Urinary bladder (tissue), 4 donors: ENCODE measurements around the gene TRIM26. TPM values are rescaled to one million over a fixed set of nuclear protein-coding genes. Genes with fewer than 3 reads are reported as not detected.

Source experiments
- DNase-seq: peaks from one replicate; pipeline ENCODE4 v3.0.0-alpha.2; 2015; ENCODE audit errors: extremely low spot score
- H3K27ac ChIP-seq: one replicate; pipeline ENCODE4 v1.5.1; 2013; ENCODE audit warnings: low read depth, mild to moderate bottlenecking, moderate library complexity
- H3K36me3 ChIP-seq: one replicate; pipeline ENCODE4 v1.6.1; 2013; ENCODE audit warnings: mild to moderate bottlenecking, moderate library complexity; ENCODE audit not compliant: insufficient read depth
- H3K4me1 ChIP-seq: one replicate; pipeline ENCODE4 v1.6.1; 2013; ENCODE audit warnings: mild to moderate bottlenecking, moderate library complexity; ENCODE audit not compliant: insufficient read depth
- H3K4me3 ChIP-seq: one replicate; pipeline ENCODE4 v1.5.1; 2013; ENCODE audit warnings: low read depth, low read length
- WGBS: extraction: QIAGEN DNeasy Blood & Tissue Kit; methylation state at CpG from one replicate; pipeline ENCODE4 v1.1.7; 2013; 5-methylcytosine and 5-hydroxymethylcytosine counted together
- polyA plus RNA-seq: library from polyadenylated mRNA; stranded (reverse); fragments of 200-250 nt; gene quantifications from one replicate; pipeline ENCODE4 v1.2.3, GENCODE V29; 2013
- total RNA-seq: library from RNA; depleted of rRNA; stranded (reverse); fragments of >200 nt; gene quantifications from one replicate; pipeline ENCODE4 v1.2.3, GENCODE V29; 2014
- donor health status: healthy with polysubstance abuse.
- donor health status: healthy.

TRIM26 gene
- total and polyA plus RNA-seq, 2 donors: 13.6 to 35.8 TPM

GRCh38 chr6:30158475-30159040 is 54.6 kb downstream of the TRIM26 start:
- H3K4me3 ChIP-seq: no peak overlapping the region
- no peak overlapping the region for H3K27ac ChIP-seq
- no peak for DNase-seq
- WGBS: 67% methylated on average over 3 of the region's 3 CpGs
- H3K4me1 ChIP-seq: no peaks in the 10 kb centered on the region
- H3K36me3 ChIP-seq: no peaks in the 10 kb centered on the region

DNA sequence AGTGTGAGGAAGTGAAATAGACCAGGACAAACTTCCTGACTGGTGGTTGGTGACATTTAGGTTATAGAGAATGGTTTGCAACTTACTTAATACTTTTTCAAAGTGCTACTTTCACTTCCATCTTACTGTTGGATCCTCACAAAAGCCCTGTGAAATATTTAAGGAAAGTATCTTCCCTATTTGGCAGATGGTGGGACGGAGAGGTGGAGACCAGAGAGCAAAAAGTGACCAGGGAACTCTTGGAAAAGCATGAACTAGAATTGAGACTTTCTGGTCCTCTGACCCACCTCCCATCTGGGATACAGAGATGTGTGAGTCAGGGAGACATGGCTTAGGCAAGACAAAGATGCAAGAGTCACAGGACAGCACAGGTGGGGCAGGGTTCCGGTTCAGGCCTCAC is 55.2 kb downstream of the TRIM26 start:
- DNase-seq: no peak
- H3K4me1 ChIP-seq: no peaks in the 10 kb centered on the region
- no peak overlapping the region for H3K4me3 ChIP-seq
- H3K36me3 ChIP-seq: no peaks in the 10 kb centered on the region
- H3K27ac ChIP-seq: no peak overlapping the region
- WGBS: 83% methylated on average over 2 of the region's 2 CpGs

DNA sequence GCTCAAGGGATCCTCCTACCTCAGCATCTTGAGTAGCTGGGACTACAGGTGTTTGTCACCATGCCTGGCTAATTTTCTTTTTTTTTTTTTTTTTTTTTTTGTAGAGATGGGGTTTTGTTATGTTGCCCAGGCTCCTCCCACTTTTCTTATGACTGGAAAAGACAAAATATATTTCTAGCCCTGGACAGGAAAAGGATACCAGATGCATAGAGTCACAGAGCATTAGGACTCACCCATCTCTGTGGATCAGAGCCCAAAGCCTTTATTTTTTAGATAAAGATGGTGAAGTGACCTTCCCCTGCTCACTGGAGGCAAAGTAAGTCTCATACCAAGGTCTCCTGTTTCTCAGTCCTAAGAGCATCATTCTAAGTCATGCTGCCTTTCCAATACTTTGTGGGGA is 55.6 kb downstream of the TRIM26 start:
- Histone ChIP-seq H3K4me1 (no peaks in the 10 kb centered on the region), H3K4me3 (no peak overlapping the region), H3K36me3 (no peaks in the 10 kb centered on the region), H3K27ac (no peak overlapping the region)
- no peak for DNase-seq

DNA sequence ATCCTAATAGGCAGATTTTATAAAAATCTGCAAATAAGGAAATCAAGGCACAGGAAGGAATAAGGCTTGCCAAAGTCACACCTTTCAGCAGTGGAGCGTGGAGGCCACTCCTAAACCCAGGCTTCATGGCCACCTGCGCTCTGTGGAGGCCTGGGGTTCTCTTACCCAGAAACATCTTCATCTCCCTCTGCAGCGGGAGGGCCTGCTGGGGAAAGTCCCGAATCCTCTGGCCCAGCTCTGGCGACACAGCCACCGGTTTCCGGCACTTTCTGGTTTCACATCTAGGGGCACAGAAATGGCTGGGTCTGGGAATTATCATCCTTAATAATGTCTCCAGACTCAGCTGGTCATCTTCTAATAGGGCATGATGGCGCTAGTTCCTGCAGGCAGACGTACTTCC is 56.4 kb downstream of the TRIM26 start:
- no peak overlapping the region for H3K27ac ChIP-seq
- H3K4me1 ChIP-seq: no peaks in the 10 kb centered on the region
- H3K4me3 ChIP-seq: no peak overlapping the region
- H3K36me3 ChIP-seq: no peaks in the 10 kb centered on the region
- WGBS: 91% methylated on average over 9 of the region's 9 CpGs
- DNase-seq: no peak

GRCh38 chr6:30156262-30156599 is 57.0 kb downstream of the TRIM26 start:
- Histone ChIP-seq H3K27ac (no peak overlapping the region), H3K4me1 (no peaks in the 10 kb centered on the region), H3K36me3 (no peaks in the 10 kb centered on the region), H3K4me3 (no peak overlapping the region)
- WGBS: 32% methylated on average over 4 of the region's 4 CpGs
- DNase-seq: no peak

GRCh38 chr6:30155520-30156261 is 57.5 kb downstream of the TRIM26 start:
- no peak overlapping the region for H3K4me3 ChIP-seq
- no peak for DNase-seq
- WGBS: 84% methylated on average over 2 of the region's 2 CpGs

DNA sequence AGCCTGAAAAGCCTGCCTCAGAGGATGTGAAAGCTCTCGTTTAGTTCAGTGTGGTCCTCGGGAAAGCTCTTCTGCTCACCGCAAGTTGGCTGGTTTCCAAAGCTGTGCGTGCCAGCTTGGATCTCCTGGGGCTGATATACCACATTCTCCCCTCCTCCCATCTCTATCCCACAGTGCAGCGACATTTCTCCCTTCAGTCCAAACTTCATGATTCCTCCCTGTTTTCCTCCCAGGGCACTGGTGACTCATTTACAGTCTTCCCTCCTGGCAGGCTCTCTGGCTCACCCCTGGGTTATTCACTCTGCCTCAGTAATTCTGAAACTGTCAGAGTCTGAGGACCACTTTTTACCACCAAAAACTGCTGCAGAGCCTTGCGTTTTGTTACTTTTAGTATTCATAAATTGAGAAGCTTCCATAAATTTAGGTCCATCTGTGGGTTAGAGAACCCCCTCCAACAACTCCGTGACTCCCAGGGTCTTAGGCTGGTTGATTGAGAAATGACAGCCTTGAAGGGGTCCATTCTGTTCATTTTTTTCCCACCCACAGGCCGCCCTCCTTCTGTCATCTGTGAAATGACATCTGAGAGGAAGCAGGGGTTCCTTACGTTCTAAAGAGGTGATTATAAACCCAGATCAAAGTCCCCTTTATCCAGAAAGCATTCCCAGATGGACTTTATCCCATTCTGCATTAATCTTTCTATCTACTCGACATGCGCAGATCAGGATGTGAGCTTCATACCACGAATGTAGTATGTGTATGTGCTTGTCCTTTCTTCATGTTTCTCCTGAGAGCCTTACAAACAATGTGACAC is 58.3 kb downstream of the TRIM26 start:
- DNase-seq: no peak
- Histone ChIP-seq H3K4me3 (no peak overlapping the region), H3K36me3 (no peaks in the 10 kb centered on the region), H3K27ac (no peak overlapping the region), H3K4me1 (no peaks in the 10 kb centered on the region)
- WGBS: 33% methylated on average over 12 of the region's 12 CpGs

More at GRCh38 chr6:30155520-30156261, 57.5 kb downstream of the TRIM26 start:
- Histone ChIP-seq H3K27ac (no peak overlapping the region), H3K4me1 (no peaks in the 10 kb centered on the region), H3K36me3 (no peaks in the 10 kb centered on the region)

- Histone ChIP-seq H3K4me3 (no peak overlapping the region), H3K36me3 (no peaks in the 10 kb centered on the region), H3K4me1 (no peaks in the 10 kb centered on the region), H3K27ac (no peak overlapping the region)
- DNase-seq: no peak
- 82% methylated on average over 17 of the region's 17 CpGs for WGBS
These were observed 59.1 kb downstream of the TRIM26 start for GRCh38 chr6:30154061-30154460.

- H3K36me3 ChIP-seq: no peaks in the 10 kb centered on the region
- WGBS: 83% methylated on average over 3 of the region's 3 CpGs
- no peak for DNase-seq
- no peak overlapping the region for H3K4me3 ChIP-seq
- no peaks in the 10 kb centered on the region for H3K4me1 ChIP-seq
- H3K27ac ChIP-seq: no peak overlapping the region
These were observed 60.1 kb downstream of the TRIM26 start for GRCh38 chr6:30152910-30153610.

DNA sequence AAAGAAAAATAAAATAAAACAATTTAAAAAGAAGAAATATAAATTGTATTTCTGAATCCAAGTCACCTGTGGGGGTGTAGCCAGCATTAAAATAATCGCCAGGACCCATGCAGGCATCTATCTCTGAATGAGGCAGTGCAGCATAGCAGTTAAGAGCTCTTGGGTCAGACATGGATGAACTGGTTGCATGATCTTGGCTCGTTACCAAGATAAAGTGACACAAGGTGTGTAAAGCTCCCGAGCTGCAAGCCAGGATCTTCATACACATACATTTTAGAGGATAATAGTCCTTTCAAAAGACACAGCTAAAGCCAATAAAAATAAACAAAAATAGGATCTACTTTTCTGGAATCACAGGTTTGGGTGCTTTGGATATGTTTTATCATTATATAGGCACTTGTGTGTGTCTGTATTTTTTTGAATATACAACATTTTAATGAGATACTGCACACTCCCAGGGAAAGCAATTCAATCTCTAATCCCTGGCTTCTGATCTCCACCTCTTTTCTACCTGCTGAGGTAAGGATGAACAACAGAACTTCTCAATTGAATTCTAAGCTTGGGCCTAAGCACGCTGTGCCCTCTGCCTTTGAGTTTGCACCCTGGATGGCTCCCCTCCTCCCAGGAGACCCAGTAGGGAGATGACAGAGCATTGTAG is 61.1 kb downstream of the TRIM26 start:
- Histone ChIP-seq H3K4me3 (no peak overlapping the region), H3K36me3 (no peaks in the 10 kb centered on the region), H3K4me1 (no peaks in the 10 kb centered on the region), H3K27ac (no peak overlapping the region)
- WGBS: 64% methylated on average over 4 of the region's 4 CpGs
- DNase-seq: no peak

- no peaks in the 10 kb centered on the region for H3K36me3 ChIP-seq
- H3K4me1 ChIP-seq: no peaks in the 10 kb centered on the region
- no peak overlapping the region for H3K4me3 ChIP-seq
- 49% methylated on average over 3 of the region's 3 CpGs for WGBS
- H3K27ac ChIP-seq: no peak overlapping the region
- DNase-seq: no peak
These were observed 61.6 kb downstream of the TRIM26 start for GRCh38 chr6:30151580-30151979.

- no peak for DNase-seq
- Histone ChIP-seq H3K4me1 (no peaks in the 10 kb centered on the region), H3K4me3 (no peak overlapping the region), H3K36me3 (no peaks in the 10 kb centered on the region), H3K27ac (no peak overlapping the region)
- 85% methylated on average over 10 of the region's 10 CpGs for WGBS
These were observed 62.4 kb downstream of the TRIM26 start for GRCh38 chr6:30150671-30151395.
